RWPE2 (cell line): Measurements from ENCODE around the gene ITGA2.

Experiments used
- ATAC-seq: fragments of 200-7000 bp; cut with Tn5 transposase; 3 replicates; pipeline ENCODE4 v1.9.1; 2021; ENCODE audit warnings: low read depth
- DNase-seq: peaks from one replicate; pipeline ENCODE4 v3.0.0-alpha.2; 2020; ENCODE audit warnings: low spot score
- H3K27ac ChIP-seq: fragments of 450-650 bp; 2 replicates; pipeline ENCODE4 v1.5.1; 2017; ENCODE audit warnings: mild to moderate bottlenecking; ENCODE audit not compliant: poor library complexity, severe bottlenecking
- H3K27me3 ChIP-seq: fragments of 250-450 bp; sonication (Bioruptor Pico); 2 replicates; pipeline ENCODE4 v1.5.1; 2021; ENCODE audit warnings: mild to moderate bottlenecking, moderate library complexity; ENCODE audit not compliant: insufficient read depth, poor library complexity, severe bottlenecking
- H3K36me3 ChIP-seq: fragments of 250-450 bp; sonication (Bioruptor Pico); 2 replicates; pipeline ENCODE4 v1.5.1; 2020; ENCODE audit warnings: low read depth, mild to moderate bottlenecking, moderate library complexity
- H3K4me1 ChIP-seq: fragments of 250-450 bp; sonication (Bioruptor Pico); 2 replicates; pipeline ENCODE4 v1.5.1; 2021; ENCODE audit warnings: mild to moderate bottlenecking, moderate library complexity; ENCODE audit not compliant: insufficient read depth, poor library complexity, severe bottlenecking
- H3K4me3 ChIP-seq: fragments of 250-450 bp; sonication (Bioruptor Pico); 2 replicates; pipeline ENCODE4 v1.5.1; 2021; ENCODE audit warnings: mild to moderate bottlenecking, moderate library complexity; ENCODE audit not compliant: severe bottlenecking
- H3K9me3 ChIP-seq: fragments of 250-450 bp; sonication (Bioruptor Pico); 2 replicates; pipeline ENCODE4 v1.5.1; 2021; ENCODE audit warnings: mild to moderate bottlenecking, moderate library complexity; ENCODE audit not compliant: severe bottlenecking
- CTCF ChIP-seq: fragments of 450-650 bp; IDR thresholded peaks from one replicate; pipeline ENCODE4 v1.5.1; 2017; ENCODE audit warnings: mild to moderate bottlenecking, moderate library complexity; ENCODE audit not compliant: poor library complexity, severe bottlenecking

Gene ITGA2

GRCh38 chr5:52947851-52948250 lies 41.3 kb upstream of the ITGA2 start:
- ATAC-seq (no peak), DNase-seq (no peak)
- H3K9me3 ChIP-seq: no peaks in the 10 kb centered on the region
- no peaks in the 10 kb centered on the region for H3K27me3 ChIP-seq
- TF ChIP-seq CTCF: no peak
- peaks cover 52% of the 10 kb centered on the region for H3K4me1 ChIP-seq
- H3K4me3 ChIP-seq: no peak overlapping the region
- H3K36me3 ChIP-seq: no peaks in the 10 kb centered on the region
- peak overlapping the region; percentile 55 for H3K27ac ChIP-seq

GRCh38 chr5:52948418-52949076 lies 40.6 kb upstream of the ITGA2 start:
- ATAC-seq (peak; percentile 87), DNase-seq (no peak)
- Histone ChIP-seq H3K4me3 (no peak overlapping the region), H3K27me3 (no peaks in the 10 kb centered on the region), H3K36me3 (no peaks in the 10 kb centered on the region), H3K9me3 (no peaks in the 10 kb centered on the region), H3K27ac (peak overlapping the region; percentile 55), H3K4me1 (peaks cover 52% of the 10 kb centered on the region)
- TF ChIP-seq CTCF: peak; percentile 98

GRCh38 chr5:52950686-52951085 lies 38.5 kb upstream of the ITGA2 start:
- TF ChIP-seq CTCF: no peak
- no peak overlapping the region for H3K4me3 ChIP-seq
- peak; percentile 12; the same call in 1 of the 3 replicates for ATAC-seq
- no peaks in the 10 kb centered on the region for H3K36me3 ChIP-seq
- DNase-seq: no peak
- H3K9me3 ChIP-seq: no peaks in the 10 kb centered on the region
- no peaks in the 10 kb centered on the region for H3K27me3 ChIP-seq
- H3K4me1 ChIP-seq: peaks cover 44% of the 10 kb centered on the region
- no peak overlapping the region for H3K27ac ChIP-seq

- H3K27me3 ChIP-seq: no peaks in the 10 kb centered on the region
- ATAC-seq: no peak
- peaks cover 27% of the 10 kb centered on the region for H3K4me1 ChIP-seq
- no peak for TF ChIP-seq CTCF
- no peaks in the 10 kb centered on the region for H3K36me3 ChIP-seq
- H3K4me3 ChIP-seq: no peak overlapping the region
- no peaks in the 10 kb centered on the region for H3K9me3 ChIP-seq
- DNase-seq: no peak
- H3K27ac ChIP-seq: no peak overlapping the region
Observed at GRCh38 chr5:52952483-52952882, 36.7 kb upstream of the ITGA2 start.

DNA sequence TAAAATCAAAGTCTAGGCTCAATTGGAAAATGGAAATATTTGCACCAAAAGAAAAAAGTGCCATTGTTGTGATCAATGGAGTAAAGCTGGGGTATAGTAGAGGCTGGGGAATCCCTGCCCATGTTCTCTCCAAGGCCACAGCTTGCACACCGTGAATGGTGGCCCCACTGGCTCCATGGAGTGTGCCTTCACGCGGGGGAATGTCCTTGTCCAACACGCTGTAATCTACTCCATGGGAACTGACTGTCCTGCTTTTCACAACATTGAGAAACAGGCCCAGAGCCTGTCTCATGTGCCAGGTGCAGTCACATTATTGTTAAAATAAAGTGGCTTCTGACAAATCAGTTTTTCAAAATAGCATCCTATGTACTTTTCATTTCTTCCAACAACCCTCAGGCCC lies 33.1 kb upstream of the ITGA2 start:
- Histone ChIP-seq H3K4me1 (peaks cover 4% of the 10 kb centered on the region), H3K36me3 (no peaks in the 10 kb centered on the region), H3K27me3 (no peaks in the 10 kb centered on the region), H3K27ac (no peak overlapping the region), H3K4me3 (no peak overlapping the region), H3K9me3 (no peaks in the 10 kb centered on the region)
- no peak for TF ChIP-seq CTCF
- no peak for DNase-seq
- no peak for ATAC-seq
